Fibroblast of lung (primary cell): ENCODE data around the gene SEC24C.

Experiments
- CTCF ChIP-seq, 2 donors: IDR thresholded peaks in 1 of 2; conservative IDR thresholded peaks in 1 of 2; 1 replicate in 1 of 2; 2 replicates in 1 of 2; pipeline ENCODE4 v1.5.1; 2011 to 2012; ENCODE audit warnings: low read length in 2 of 2, control low read depth in 1 of 2, inconsistent platforms in 1 of 2, low read depth in 1 of 2, mild to moderate bottlenecking in 1 of 2
- EZH2 ChIP-seq: IDR thresholded peaks from 2 replicates; pipeline ENCODE4 v1.5.1; 2012; ENCODE audit warnings: low read length, control low read depth, mild to moderate bottlenecking; ENCODE audit errors: missing control alignments

GRCh38 chr10:73734028-73734720 lies 10.0 kb upstream of the SEC24C start:
- TF ChIP-seq EZH2 (no peak), CTCF (conservative IDR thresholded peaks at IDR 0.05 in 1 of 2, IDR thresholded peaks at IDR 0.05 in 1 of 2; ENCODE audit: low read depth in 1 of 2, low read length in 2 of 2) (no peak)
